ENCODE measurements around the gene PAX8.

PAX8 gene

GRCh38 chr2:113185664-113186432 lies 92.9 kb downstream of the PAX8 start:
- TF ChIP-seq RAD21 (IDR thresholded peaks at IDR 0.05; ENCODE audit: low read depth): no peak
- TF ChIP-seq CREB1 (IDR thresholded peaks at IDR 0.05; ENCODE audit: low read depth): no peak
- TF ChIP-seq TCF12 (IDR thresholded peaks at IDR 0.05; ENCODE audit: low read depth): no peak
- TF ChIP-seq REST (IDR thresholded peaks at IDR 0.05; ENCODE audit: low read depth): no peak
- peak; percentile 50 for TF ChIP-seq NFIC (IDR thresholded peaks at IDR 0.05)
- no peak for TF ChIP-seq MAX (IDR thresholded peaks at IDR 0.05)
- no peak for TF ChIP-seq EGR1 (IDR thresholded peaks at IDR 0.05)
- TF ChIP-seq TEAD4 (IDR thresholded peaks at IDR 0.05): no peak

GRCh38 chr2:113184531-113185230 lies 94.0 kb downstream of the PAX8 start:
- TF ChIP-seq MAX (IDR thresholded peaks at IDR 0.05) (no peak), CEBPB (IDR thresholded peaks at IDR 0.05) (no peak), NFIC (IDR thresholded peaks at IDR 0.05) (no peak), TEAD4 (IDR thresholded peaks at IDR 0.05) (no peak), RAD21 (IDR thresholded peaks at IDR 0.05; ENCODE audit: low read depth) (no peak), ZBTB7A (IDR thresholded peaks at IDR 0.05; ENCODE audit: low read depth) (no peak), USF1 (IDR thresholded peaks at IDR 0.05) (no peak), CREB1 (IDR thresholded peaks at IDR 0.05; ENCODE audit: low read depth) (no peak), EP300 (IDR thresholded peaks at IDR 0.05; ENCODE audit: borderline replicate concordance) (no peak), FOXM1 (IDR thresholded peaks at IDR 0.05; ENCODE audit: borderline replicate concordance, low read depth) (no peak), TAF1 (IDR thresholded peaks at IDR 0.05; ENCODE audit: low read depth) (no peak), YY1 (IDR thresholded peaks at IDR 0.05; ENCODE audit: low read depth) (no peak), TCF12 (IDR thresholded peaks at IDR 0.05; ENCODE audit: low read depth) (no peak), REST (IDR thresholded peaks at IDR 0.05; ENCODE audit: low read depth) (no peak), EGR1 (IDR thresholded peaks at IDR 0.05) (no peak)

- TF ChIP-seq EP300 (IDR thresholded peaks at IDR 0.05; ENCODE audit: borderline replicate concordance) (no peak), FOXM1 (IDR thresholded peaks at IDR 0.05; ENCODE audit: borderline replicate concordance, low read depth) (no peak), YY1 (IDR thresholded peaks at IDR 0.05; ENCODE audit: low read depth) (no peak), CREB1 (IDR thresholded peaks at IDR 0.05; ENCODE audit: low read depth) (no peak), USF1 (IDR thresholded peaks at IDR 0.05) (no peak), MAX (IDR thresholded peaks at IDR 0.05) (no peak), ZBTB7A (IDR thresholded peaks at IDR 0.05; ENCODE audit: low read depth) (no peak), TCF12 (IDR thresholded peaks at IDR 0.05; ENCODE audit: low read depth) (no peak)
Measured at GRCh38 chr2:113183703-113184102, 95.0 kb downstream of the PAX8 start.

GRCh38 chr2:113183264-113183663 lies 95.5 kb downstream of the PAX8 start:
- no peak for TF ChIP-seq EGR1 (IDR thresholded peaks at IDR 0.05)
- no peak for TF ChIP-seq CEBPB (IDR thresholded peaks at IDR 0.05)
- no peak for TF ChIP-seq NFIC (IDR thresholded peaks at IDR 0.05)
- no peak for TF ChIP-seq TEAD4 (IDR thresholded peaks at IDR 0.05)
- no peak for TF ChIP-seq ZBTB7A (IDR thresholded peaks at IDR 0.05; ENCODE audit: low read depth)
- no peak for TF ChIP-seq MAX (IDR thresholded peaks at IDR 0.05)
- TF ChIP-seq TCF12 (IDR thresholded peaks at IDR 0.05; ENCODE audit: low read depth): no peak
- no peak for TF ChIP-seq YY1 (IDR thresholded peaks at IDR 0.05; ENCODE audit: low read depth)
